Measurements from ENCODE around the gene CCZ1B. TPM values are rescaled to one million over a fixed set of nuclear protein-coding genes. Genes with fewer than 3 reads are reported as not detected.
"Not testable (repeated sequence)": the region's sequence is repeated elsewhere in the genome, so short reads cannot be mapped to it uniquely, and the experiment has no call there.

Gene CCZ1B
- total RNA-seq, 4 donors from 2014 or later, result 37.4 to 58.6 (median 52.1) TPM

DNA sequence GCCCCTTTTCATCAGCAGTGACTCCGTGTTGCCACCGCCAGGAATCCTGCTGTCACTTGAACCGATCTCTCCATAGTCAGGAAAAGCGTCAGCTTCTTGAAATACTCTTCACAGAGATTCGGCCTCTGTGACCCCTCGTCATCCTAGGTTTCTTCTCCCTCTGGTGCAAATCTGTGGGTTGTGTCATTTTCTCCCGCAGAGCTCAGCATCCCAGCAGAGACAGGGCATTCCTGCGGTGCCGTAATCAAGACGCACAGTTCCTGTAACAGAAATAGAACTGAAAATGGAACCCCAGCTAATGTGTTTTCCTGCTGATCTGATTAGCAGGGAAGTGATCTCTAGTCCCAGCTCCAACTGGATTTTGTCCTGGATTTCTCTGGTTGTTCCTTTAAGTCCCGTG, 31.8 kb downstream of the CCZ1B start:
- 94% methylated on average over 3 of the region's 11 CpGs; no CpG with 5 or more reads in 1 of the 2 donors for WGBS, 2 donors (ENCODE audit: low coverage in 1 of 2)
- H3K4me1 ChIP-seq; intact Hi-C loops (cut with DNase I; ENCODE audit: low total_unique reads); H3K4me3 ChIP-seq; H3K9me3 ChIP-seq; H3K27ac ChIP-seq; in situ Hi-C loops (cut with MboI; ENCODE audit: low pct_ligation_motif_present in 1 of 4, low pct_unique_long_range_greater_than_20kb in 1 of 4, low sequenced_read_pairs in 3 of 4); DNase-seq; H3K36me3 ChIP-seq; H3K27me3 ChIP-seq: not testable (repeated sequence)

DNA sequence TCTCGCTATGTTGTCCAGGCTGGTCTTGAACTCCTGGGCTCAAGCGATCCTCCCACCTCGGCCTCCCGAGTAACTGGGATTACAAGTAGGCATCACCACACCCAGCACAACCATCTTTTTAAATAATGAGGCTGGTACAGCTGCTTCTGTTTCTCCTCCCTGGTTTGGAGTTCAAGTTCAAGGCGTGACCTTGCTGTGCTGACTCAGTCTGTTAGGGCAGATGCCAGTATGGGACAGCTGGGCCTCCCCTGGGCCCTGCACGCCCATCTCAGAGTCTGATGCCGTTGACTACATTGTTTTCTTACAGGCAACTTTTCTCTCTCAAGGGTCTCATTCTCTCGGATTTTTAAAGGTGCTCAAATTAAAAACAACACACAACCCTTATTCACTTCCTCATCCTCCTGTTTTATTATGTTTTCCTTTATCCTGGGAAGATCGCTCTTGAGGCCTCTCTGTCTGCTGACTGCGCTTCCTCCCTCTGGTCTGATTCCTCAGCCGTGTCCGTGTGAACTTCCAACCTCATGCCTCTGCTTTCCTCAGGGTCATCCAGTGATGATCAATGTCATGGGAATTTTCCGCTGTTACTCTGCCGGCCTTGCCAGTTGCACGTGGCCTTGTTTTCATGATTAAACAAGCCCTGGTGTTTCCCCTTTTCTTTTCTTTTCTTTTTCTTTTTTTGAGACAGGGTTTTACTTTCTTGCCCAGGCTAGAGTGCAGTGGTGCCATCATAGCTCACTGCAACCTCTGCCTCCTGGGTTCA, 33.8 kb downstream of the CCZ1B start:
- H3K4me3 ChIP-seq; DNase-seq; H3K27ac ChIP-seq; H3K9me3 ChIP-seq; H3K36me3 ChIP-seq; intact Hi-C loops (cut with DNase I; ENCODE audit: low total_unique reads); H3K4me1 ChIP-seq; in situ Hi-C loops (cut with MboI; ENCODE audit: low pct_ligation_motif_present in 1 of 4, low pct_unique_long_range_greater_than_20kb in 1 of 4, low sequenced_read_pairs in 3 of 4); H3K27me3 ChIP-seq: not testable (repeated sequence)
- WGBS, 2 donors (ENCODE audit: low coverage in 1 of 2), result 93% methylated on average over 3 of the region's 15 CpGs; no CpG with 5 or more reads in 1 of the 2 donors

DNA sequence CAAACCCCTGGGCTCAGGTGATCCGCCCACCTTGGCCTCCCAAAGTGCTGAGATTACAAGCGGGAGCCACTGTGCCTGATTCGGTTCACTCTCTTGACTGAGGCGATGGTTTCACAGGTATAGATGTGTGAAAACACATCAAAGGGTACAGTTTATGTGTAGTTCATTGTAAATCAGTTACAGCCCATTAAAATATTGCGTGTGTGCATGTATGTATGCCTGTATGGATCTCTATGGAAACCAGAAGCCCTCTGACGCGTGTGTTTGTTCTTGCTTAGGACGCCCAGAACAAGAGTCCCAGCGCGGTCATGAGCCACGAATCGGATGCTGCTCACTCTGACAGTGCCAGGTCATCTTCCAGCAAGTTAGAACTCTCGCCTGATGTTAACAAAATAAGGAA, 36.7 kb downstream of the CCZ1B start:
- H3K36me3 ChIP-seq; H3K4me3 ChIP-seq; intact Hi-C loops (cut with DNase I; ENCODE audit: low total_unique reads); H3K27ac ChIP-seq; H3K4me1 ChIP-seq; H3K27me3 ChIP-seq; in situ Hi-C loops (cut with MboI; ENCODE audit: low pct_ligation_motif_present in 1 of 4, low pct_unique_long_range_greater_than_20kb in 1 of 4, low sequenced_read_pairs in 3 of 4); DNase-seq; H3K9me3 ChIP-seq: not testable (repeated sequence)
- no CpG with 5 or more reads among the region's 13 CpGs for WGBS, 2 donors (ENCODE audit: low coverage in 1 of 2)

DNA sequence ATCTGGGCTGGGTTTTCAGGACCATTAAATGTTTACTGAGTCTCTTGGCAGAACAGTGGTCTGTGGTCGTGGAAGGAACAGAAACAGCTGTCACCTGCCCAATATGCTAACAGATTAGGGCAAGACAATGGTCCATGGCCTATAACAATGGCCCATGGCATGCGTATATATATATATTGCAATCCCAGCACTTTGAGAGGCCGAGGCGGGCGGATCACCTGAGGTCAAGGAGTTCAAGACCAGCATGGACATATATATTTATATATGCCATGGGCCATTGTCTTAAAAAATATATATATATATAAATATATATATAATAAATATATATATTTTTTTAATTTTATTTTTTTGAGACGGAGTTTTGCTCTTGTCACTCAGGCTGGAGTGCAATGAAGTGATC, 44.5 kb downstream of the CCZ1B start:
- in situ Hi-C loops (cut with MboI; ENCODE audit: low pct_ligation_motif_present in 1 of 4, low pct_unique_long_range_greater_than_20kb in 1 of 4, low sequenced_read_pairs in 3 of 4); H3K9me3 ChIP-seq; H3K4me3 ChIP-seq; H3K27ac ChIP-seq; intact Hi-C loops (cut with DNase I; ENCODE audit: low total_unique reads); H3K36me3 ChIP-seq; DNase-seq; H3K27me3 ChIP-seq; H3K4me1 ChIP-seq: not testable (repeated sequence)
- WGBS, 2 donors (ENCODE audit: low coverage in 1 of 2), result 83% methylated on average over 6 of the region's 6 CpGs; no CpG with 5 or more reads in 1 of the 2 donors

DNA sequence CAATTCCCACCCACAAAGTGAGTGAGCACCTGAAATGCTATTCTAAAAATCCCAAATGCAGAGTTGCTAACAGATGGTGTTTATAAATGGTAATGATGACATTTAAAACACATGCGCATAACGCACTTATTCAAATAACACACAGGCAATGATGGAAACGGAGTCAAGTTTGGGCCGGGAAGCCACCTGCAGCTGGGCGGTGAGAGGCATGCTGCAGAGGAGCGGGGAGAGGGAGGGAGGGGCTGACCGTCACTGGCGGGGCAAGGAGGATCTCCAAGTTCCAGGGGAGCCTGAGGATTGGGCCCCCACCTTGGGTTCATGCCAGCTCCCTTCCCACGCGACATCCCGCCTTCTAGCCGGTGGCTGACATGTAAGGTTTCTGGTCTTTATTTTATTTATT, 64.9 kb downstream of the CCZ1B start:
- in situ Hi-C loops (cut with MboI; ENCODE audit: low pct_ligation_motif_present in 1 of 4, low pct_unique_long_range_greater_than_20kb in 1 of 4, low sequenced_read_pairs in 3 of 4); H3K4me3 ChIP-seq; H3K36me3 ChIP-seq; H3K4me1 ChIP-seq; DNase-seq; H3K9me3 ChIP-seq; H3K27me3 ChIP-seq; H3K27ac ChIP-seq; intact Hi-C loops (cut with DNase I; ENCODE audit: low total_unique reads): not testable (repeated sequence)
- 67% methylated on average over 8 of the region's 12 CpGs; no CpG with 5 or more reads in 1 of the 2 donors for WGBS, 2 donors (ENCODE audit: low coverage in 1 of 2)

DNA sequence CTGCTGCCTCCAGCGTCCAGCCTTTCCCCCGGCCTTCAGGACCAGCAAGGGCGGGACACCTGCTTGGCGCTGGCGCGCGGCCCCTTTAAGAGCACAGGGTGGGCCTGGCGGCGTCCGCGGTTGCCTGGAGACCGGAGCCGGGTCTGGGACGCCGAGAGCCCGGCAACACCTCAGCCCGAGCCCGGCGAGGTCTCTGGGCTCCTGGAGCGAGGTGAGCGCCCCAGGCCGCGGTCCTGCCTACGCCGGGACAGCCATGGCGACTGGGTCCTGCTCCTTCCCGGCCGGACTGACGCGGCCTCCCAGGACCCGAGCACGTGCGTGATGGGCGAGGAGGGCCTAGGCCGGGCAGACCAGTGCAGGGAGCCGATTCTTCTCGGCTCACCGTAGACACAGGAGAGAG, 72.1 kb downstream of the CCZ1B start, which contains the start of gene RSPH10B2:
Gene RSPH10B2 (plus strand): TSS at position 140 of the 400 bp plus-strand sequence. CDS start 3,575 bp downstream, outside the sequence.
- H3K27me3 ChIP-seq; H3K27ac ChIP-seq; H3K36me3 ChIP-seq; intact Hi-C loops (cut with DNase I; ENCODE audit: low total_unique reads); H3K4me3 ChIP-seq; DNase-seq; H3K4me1 ChIP-seq; in situ Hi-C loops (cut with MboI; ENCODE audit: low pct_ligation_motif_present in 1 of 4, low pct_unique_long_range_greater_than_20kb in 1 of 4, low sequenced_read_pairs in 3 of 4); H3K9me3 ChIP-seq: not testable (repeated sequence)
- 6% methylated on average over 3 of the region's 38 CpGs; no CpG with 5 or more reads in 1 of the 2 donors for WGBS, 2 donors (ENCODE audit: low coverage in 1 of 2)

DNA sequence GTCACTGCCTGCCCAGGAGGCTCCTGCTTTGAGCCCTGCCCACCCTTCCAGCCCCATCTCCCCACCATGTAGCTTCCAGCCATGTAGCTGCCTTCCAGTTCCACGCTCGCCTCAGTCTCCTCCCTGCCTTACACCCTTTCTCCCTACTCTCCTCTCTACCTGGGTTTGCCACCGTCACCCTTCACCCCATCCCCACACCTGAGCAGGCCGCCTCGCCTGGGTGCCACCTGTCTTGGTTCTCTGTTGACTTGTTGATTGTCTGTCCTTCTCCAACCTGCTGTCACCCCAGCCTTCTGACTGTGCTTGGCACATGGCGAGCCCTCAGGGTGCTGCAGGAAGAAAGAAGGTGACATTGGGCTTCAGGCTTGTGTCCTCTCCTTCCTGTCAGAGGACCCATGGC, 75.9 kb downstream of the CCZ1B start:
- H3K4me1 ChIP-seq; intact Hi-C loops (cut with DNase I; ENCODE audit: low total_unique reads); H3K4me3 ChIP-seq; H3K27me3 ChIP-seq; DNase-seq; H3K27ac ChIP-seq; H3K36me3 ChIP-seq; in situ Hi-C loops (cut with MboI; ENCODE audit: low pct_ligation_motif_present in 1 of 4, low pct_unique_long_range_greater_than_20kb in 1 of 4, low sequenced_read_pairs in 3 of 4); H3K9me3 ChIP-seq: not testable (repeated sequence)
- WGBS, 2 donors (ENCODE audit: low coverage in 1 of 2), result 100% methylated on average over 4 of the region's 6 CpGs; no CpG with 5 or more reads in 1 of the 2 donors

DNA sequence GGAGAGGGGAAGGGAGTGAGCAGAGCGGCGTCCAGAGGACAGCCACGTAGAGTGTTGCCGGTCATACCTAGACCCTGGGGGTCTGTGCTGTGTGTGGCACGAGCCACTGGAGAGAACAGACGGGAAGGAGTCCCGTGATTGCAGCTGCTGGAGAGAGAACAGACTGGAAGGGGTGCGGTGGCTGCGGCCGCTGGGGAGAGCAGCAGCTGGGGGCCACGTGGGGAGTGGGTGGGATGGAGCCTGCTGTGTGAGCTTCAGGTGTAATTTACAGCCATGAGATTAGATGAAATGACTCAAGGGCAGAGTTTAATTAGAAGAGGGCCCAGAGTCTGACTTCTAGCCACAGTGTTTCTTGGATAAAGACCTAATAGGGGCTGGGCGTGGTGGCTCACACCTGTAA, 76.7 kb downstream of the CCZ1B start:
- 92% methylated on average over 7 of the region's 12 CpGs; no CpG with 5 or more reads in 1 of the 2 donors for WGBS, 2 donors (ENCODE audit: low coverage in 1 of 2)

More for the DNA sequence above, 76.7 kb downstream of the CCZ1B start:
- H3K27ac ChIP-seq; H3K9me3 ChIP-seq; H3K4me3 ChIP-seq; intact Hi-C loops (cut with DNase I; ENCODE audit: low total_unique reads); DNase-seq; H3K4me1 ChIP-seq; H3K27me3 ChIP-seq; H3K36me3 ChIP-seq; in situ Hi-C loops (cut with MboI; ENCODE audit: low pct_ligation_motif_present in 1 of 4, low pct_unique_long_range_greater_than_20kb in 1 of 4, low sequenced_read_pairs in 3 of 4): not testable (repeated sequence)

Other genes starting within 250 kb of the CCZ1B start
- 10 to 100 TPM in 3 of 4 donors, 1 to 10 TPM in 1; 6.4 to 53.8 (median 26.1) TPM for gene ZDHHC4, start 248.8 kb downstream of the CCZ1B start, total RNA-seq
- gene INTS15, start 236.3 kb downstream of the CCZ1B start, total RNA-seq, result 10 to 100 TPM; 21.8 to 56.5 (median 32.6) TPM
- gene ZNF853, start 210.7 kb downstream of the CCZ1B start, total RNA-seq, result 10 to 100 TPM in 1 of 4 donors, 1 to 10 TPM in 3; 2.9 to 18.7 (median 7.3) TPM
- 100 to 1,000 TPM in 1 of 4 donors, 10 to 100 TPM in 3; 15.3 to 188 (median 50.9) TPM for gene ZNF316, start 189.0 kb downstream of the CCZ1B start, total RNA-seq
- gene ZNF12, start 119.3 kb downstream of the CCZ1B start, total RNA-seq, result 100 to 1,000 TPM in 1 of 4 donors, 10 to 100 TPM in 3; 17.5 to 171 (median 33.8) TPM
- under 1 TPM in 1 of 4 donors, not detected in 3; 0.68 TPM for gene RSPH10B2, start 72.2 kb downstream of the CCZ1B start, total RNA-seq

All from transverse colon (tissue), 4 donors.